Esophagus muscularis mucosa (tissue), 3 donors: ENCODE measurements around the gene DNMBP.

Experiments
- EP300 ChIP-seq: sonication (generic); formaldehyde crosslinking; IDR thresholded peaks from one replicate; pipeline ENCODE4 v1.6.1; 2017; ENCODE audit warnings: antibody characterized with exemption
- TF ChIP-seq, protein P1 (sequence below), 3 experiments: fragments of 200-600 bp in 2 of 3; fragments of 450-650 bp in 1 of 3; sonication (generic) in 2 of 3; IDR thresholded peaks; one replicate each; pipeline ENCODE4 v1.5.1; 2017 to 2019; ENCODE audit warnings: antibody characterized with exemption in 3 of 3, mild to moderate bottlenecking in 2 of 3, moderate library complexity in 1 of 3

DNA sequence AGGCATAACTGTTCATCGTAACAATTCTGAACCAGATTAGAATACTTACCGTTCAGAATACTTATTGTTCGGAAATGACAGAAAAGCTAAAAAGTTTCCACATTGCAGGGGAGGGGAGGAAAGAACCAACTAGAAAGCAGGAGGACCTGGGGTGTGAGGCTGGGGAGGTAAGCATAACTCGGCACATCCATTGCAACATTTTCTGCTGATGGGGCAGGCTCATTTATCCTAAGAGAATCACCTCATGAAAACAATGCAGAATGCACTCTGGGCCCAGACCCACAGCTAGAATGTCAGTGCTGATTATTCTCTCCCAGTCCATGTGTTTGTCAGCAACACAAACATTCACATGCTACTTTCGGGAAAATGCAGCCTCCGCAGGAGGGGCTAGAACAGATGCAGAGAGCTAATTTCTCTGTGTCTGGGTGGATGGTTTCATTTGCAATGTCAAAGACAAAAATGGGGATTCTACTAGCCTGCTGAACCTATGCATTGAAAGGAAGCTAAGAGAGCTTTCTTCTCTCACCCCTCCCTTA is 9.6 kb downstream of the DNMBP start:
- TF ChIP-seq, protein P1, sequence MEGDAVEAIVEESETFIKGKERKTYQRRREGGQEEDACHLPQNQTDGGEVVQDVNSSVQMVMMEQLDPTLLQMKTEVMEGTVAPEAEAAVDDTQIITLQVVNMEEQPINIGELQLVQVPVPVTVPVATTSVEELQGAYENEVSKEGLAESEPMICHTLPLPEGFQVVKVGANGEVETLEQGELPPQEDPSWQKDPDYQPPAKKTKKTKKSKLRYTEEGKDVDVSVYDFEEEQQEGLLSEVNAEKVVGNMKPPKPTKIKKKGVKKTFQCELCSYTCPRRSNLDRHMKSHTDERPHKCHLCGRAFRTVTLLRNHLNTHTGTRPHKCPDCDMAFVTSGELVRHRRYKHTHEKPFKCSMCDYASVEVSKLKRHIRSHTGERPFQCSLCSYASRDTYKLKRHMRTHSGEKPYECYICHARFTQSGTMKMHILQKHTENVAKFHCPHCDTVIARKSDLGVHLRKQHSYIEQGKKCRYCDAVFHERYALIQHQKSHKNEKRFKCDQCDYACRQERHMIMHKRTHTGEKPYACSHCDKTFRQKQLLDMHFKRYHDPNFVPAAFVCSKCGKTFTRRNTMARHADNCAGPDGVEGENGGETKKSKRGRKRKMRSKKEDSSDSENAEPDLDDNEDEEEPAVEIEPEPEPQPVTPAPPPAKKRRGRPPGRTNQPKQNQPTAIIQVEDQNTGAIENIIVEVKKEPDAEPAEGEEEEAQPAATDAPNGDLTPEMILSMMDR (IDR thresholded peaks at IDR 0.05), result no peak
- no peak for TF ChIP-seq EP300
